GM21528 (cell line): ENCODE data around the gene DPT.

Experiments
- ATAC-seq: cut with Tn5 transposase; IDR thresholded peaks from one replicate; pipeline ENCODE4 v1.9.1; 2021; ENCODE audit warnings: mild to moderate bottlenecking, moderate library complexity; ENCODE audit not compliant: unreplicated experiment, low FRiP score

Gene DPT

DNA sequence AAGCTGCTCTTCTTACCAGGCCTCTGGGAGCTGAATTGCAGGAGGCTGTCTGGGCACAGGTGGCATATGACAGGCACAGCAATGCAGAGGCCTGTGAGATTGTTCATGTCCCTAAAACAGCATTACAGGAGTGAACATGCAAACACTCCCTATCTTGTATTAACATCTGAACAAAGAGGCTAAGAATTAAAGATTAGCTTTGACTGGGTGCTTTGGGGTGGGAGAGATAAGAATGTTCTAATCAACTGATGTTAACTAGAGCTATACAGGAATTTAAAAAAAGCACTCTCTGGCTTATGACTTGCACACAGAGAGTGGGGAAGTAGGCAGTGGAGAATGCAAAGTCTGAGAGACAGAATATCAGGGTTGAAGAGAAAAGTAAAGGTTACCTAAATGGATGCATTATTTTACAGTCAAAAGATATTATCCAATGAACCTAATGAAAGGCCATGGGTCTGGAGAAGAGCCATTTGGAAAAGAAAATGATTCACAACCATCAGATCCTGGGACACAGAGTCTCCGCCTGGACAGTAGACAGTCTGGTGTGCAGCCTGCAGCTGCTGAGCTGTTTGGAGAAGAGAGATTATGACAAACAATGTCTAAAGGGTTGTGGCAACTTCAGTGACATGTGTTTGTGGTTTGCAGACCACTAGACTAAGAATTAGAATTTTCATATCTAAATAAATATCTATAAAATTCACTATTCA, 20.2 kb downstream of the DPT start:
- ATAC-seq = no peak

DNA sequence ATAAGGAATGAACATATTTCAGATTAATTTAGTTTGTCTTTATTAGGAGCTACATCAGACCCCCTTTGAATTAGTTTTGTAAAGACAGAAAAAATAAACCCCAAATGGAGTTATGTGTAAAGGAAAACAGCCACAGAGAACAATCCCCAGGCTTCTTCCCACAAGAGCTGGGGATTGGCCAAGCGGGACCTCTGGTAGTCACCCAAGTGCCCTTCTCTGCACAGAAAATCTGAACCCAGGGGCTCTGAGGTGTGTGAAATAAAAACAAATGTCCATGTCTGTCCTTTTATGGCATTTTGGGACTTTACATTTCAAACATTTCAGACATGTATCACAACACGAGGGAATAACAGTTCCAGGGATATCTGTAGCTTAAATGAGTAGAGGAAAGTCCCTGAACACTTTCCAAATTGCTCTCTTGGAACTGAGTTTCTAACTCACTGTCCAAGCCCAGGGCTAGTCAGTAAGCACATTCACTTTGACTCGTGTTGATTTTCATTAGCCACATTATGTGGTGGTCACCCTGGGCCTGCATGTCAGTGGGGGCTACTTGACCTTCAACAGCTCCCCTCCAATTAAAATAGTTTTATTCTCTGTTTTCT, 22.5 kb downstream of the DPT start:
- ATAC-seq = no peak

- ATAC-seq = no peak
Measured at GRCh38 chr1:168700575-168701268, 28.3 kb downstream of the DPT start.

GRCh38 chr1:168698453-168698852, 30.6 kb downstream of the DPT start:
- ATAC-seq = no peak

- no peak for ATAC-seq
Measured at GRCh38 chr1:168697356-168698126, 31.5 kb downstream of the DPT start.

DNA sequence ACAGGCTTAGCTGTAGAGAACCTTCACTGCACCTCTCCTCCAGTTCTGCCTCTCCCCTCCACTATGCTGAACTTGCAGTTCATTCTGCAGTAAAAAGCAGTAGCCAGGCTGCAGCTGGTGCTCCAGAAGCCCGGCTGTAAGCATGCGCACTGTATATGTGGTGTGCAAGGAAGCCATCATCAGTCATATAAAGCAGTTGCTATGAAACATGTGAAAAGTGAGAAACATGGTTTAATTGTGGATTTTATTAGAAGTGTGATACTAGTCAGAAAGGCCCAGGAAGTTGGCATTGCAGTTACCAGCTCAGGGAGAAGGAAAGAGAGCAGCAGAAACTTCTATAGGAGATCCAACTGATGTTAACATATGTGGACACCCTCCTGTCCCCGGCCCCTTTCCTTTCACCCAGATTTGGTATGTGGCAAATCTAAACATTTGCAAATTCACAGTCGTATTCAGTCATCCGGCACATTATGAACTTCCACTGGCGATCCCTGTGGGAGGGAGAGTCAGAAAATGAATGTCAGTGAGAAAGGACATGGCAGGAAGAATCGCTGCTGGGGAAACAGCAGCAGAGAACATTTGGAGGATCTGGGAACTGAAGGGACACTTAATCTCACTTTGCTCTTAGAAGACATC, 32.8 kb downstream of the DPT start:
- ATAC-seq = no peak

- no peak for ATAC-seq
Measured at GRCh38 chr1:168693872-168694238, 35.2 kb downstream of the DPT start.

DNA sequence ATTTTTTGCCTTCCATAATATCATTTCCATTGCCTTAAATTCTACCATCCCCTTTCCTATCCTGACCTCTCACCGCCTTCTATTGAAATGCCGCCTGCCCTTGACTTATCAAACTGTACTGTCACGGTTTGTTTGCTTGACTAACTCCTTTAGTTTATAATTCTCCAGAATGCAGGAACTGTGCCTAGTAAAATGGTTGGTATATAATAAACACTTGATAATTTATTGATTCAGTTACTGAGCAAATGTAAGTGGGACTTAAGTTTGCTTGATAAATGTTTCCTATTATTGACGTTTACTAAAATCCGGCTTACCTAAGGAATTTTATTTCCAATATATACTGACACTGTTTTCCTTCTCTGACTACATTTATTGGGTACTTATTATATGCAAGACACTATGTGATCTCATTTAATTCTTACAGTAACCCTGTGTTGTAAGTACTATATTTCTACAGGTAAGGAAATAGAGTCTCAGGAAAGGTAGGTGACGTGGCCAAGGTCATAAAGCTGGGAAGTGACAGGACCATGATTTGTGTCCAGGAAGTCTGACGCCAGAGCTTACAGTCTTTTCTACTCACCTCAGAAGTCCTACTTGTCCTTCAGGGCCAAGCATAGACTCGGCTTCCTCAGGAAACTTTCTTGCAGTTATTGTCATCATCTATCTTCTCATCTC, 35.7 kb downstream of the DPT start:
- no peak for ATAC-seq

DNA sequence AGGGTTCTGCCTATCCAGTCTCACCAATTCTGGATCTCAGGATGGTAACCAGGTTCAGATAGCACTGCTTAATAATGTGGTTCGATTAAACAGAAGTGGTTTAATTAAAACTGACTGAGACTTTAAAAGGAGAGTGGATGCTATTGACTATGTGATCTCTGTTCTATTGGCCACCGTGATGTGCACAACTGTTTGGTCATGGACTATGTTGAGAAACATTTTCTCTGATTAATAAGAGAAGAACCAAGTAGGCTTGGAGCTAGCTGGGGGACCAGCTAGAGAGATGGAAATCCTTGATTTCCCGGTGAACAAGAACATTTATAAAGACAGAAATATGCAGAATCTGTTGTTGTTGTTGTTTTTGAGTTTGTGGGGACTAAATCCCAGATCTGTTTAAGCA, 36.5 kb downstream of the DPT start:
- ATAC-seq = no peak

- no peak for ATAC-seq
Measured at GRCh38 chr1:168691541-168691940, 37.5 kb downstream of the DPT start.

DNA sequence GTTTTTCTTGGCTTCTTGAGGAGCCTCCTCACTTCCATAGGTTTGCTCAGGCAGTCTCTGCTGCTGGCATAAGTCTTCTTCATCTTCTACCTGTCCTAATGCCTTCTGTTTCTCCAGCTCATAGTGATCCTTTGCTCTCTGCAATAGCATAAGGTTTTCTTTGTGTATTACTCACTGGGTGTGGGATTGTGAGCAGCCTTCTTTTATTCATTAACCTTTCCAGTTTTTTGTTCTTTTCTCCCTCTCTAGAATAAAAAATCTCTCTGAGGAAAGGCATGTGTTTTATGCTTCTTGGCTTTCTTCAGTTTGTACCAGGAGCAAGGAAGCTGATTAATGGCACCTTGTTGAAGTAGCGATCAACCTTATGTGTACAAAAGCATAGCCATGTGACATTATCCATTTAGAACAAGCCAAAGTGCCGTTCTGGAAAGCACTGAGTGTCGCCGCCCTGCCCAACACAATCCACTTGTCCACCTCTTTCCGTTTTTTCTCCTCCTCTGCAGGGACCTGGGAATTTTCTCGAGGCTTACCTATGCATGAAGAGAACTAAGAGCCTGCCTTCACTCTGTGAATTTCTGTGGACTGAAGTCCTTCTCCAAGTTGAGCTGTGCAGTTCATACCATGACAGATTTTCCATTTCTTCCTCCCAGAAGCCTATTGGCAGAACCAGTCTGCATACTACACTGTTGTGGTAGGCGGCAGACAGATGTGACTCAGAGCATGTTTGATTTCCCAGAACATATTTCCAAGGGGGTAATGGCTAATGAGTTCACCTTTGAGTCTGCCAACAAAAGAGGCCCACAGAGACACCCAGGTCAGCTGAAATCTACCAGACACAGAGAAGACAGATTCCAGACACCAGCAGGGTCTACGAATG, 39.0 kb downstream of the DPT start:
- ATAC-seq = no peak

- no peak for ATAC-seq
Measured at GRCh38 chr1:168689327-168689657, 39.7 kb downstream of the DPT start.

DNA sequence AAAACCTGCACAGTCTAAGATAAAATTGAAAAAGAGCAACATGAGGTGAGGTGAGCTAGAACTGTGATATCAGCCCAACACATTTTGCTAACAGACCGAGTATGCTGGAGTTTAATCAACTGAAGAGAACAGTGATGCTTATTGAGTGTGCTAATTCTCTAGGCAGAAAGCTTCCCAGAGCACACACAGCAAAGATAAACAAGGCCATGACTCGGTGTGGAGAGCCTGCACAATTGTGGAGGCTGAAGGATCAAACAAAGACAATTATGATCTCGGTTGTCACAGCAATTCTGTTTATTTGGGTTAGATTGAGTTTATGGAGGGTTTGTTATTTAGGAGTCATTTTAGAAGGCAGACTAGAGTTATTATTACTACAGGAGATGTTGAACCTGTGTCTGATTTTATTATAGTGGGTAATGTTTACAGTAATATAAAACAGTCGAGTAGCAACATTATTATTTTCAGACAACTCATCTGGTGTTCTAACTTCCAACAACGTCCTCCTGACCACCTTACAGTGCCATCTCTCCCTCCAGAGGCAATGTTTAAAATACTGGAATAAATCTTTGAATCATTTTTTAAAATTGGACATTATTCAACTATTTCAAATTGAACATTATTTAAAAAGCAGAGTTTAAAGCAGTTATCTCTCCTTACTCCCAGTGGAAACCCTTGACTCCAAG, 40.2 kb downstream of the DPT start:
- ATAC-seq = no peak

DNA sequence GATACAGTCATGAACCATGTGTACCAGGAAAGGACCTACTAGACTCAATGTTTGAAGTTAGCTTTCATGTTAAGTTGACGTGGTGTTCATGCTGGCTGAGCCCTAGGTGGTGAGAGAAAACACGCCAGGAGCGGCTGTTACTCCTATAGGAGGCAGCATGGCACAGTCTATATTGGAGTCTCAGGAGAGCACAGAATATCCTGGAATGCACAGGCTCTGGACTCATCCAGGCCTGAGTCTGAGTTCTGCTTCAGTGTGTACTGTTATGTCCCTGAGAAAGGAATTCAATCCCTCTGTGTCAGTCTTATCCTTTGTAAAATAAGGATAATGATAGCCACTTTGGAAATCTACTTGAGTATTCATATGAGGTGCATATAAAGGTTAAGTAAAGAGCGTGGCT, 41.2 kb downstream of the DPT start:
- ATAC-seq = no peak

DNA sequence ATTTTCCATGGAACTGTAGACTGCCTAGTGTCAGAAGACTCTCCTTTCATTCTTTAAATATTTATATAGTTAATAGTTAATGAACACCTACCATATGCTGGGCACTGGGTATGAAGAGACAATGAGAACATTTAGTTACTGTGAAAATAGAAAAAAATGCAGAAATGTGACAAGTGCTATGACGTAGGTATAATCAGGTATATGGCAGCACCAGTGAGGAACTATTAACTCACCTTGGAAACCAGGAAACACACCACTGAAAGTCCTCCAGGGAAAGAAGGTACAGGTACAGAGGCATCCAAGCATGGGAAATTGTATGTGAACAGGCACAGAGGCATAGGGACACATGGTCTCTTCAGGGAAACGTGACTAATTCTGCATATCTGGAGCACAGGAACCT, 42.3 kb downstream of the DPT start:
- no peak for ATAC-seq

GRCh38 chr1:168683871-168684270, 45.1 kb downstream of the DPT start:
- no peak for ATAC-seq

DNA sequence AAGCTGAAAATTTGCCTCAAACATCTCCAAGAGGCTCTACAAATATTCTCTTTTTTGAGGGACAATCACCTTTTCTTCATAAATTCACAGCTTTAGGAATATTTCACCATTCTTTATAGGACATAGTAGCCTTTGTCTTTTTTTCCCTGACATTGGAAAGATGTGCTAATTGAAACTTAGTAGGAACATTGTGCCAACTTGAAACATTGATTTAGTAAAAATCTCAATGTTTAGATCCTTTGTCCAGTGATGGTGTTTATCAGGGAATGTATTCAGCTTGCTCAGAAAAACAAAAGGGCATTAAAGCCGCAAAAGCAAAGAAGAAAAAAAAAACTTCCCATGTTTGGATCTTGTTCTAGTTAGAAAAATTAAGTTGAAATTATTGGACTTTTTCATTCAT, 52.1 kb downstream of the DPT start:
- no peak for ATAC-seq

DNA sequence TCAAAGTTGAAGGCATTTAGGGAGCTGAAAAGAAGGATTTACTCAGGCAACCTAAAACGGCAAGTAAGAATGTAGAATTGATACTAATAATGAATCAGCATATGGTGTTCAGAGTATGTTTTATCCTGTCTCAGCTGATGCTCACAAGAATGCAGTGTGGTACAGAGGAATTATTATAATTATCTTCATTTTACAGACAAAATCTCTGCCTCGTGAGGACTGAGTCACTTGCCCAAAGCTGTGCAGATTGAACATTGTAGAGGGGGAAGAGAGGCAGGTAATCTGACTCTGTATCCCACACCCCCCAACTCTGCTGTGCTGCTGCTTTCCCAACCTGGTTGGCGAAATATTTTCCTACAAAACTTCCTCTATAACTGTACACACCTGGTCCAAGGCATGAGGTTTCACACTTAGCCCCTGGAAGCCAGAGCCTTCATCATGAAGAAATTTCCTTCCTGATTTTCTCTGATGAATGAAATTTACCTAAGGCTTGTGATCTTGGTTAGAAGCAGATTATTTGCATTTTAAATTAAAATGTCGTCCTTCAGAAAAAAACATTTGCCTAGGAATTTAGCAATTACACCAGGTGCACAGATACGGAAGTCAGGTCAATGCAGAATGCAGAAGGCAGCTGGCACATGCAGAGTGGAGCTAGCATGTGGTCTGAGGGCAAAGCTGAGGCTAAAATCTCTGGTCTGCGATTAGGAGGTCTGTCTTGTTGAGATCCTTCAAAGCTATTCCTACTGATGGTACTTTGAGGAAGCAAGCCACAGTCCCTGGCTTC, 52.8 kb downstream of the DPT start:
- no peak for ATAC-seq
